T1000 (cell line): ENCODE results near the gene ELF2.
"Not testable (repeated sequence)": the region's sequence is repeated elsewhere in the genome, so short reads cannot be mapped to it uniquely, and the experiment has no call there.

ENCODE experiments used
- DNase-seq: peaks from one replicate; lab custom pipeline; 2025; ENCODE audit warnings: mixed read lengths; lab: John Stamatoyannopoulos, UW

ELF2 gene

DNA sequence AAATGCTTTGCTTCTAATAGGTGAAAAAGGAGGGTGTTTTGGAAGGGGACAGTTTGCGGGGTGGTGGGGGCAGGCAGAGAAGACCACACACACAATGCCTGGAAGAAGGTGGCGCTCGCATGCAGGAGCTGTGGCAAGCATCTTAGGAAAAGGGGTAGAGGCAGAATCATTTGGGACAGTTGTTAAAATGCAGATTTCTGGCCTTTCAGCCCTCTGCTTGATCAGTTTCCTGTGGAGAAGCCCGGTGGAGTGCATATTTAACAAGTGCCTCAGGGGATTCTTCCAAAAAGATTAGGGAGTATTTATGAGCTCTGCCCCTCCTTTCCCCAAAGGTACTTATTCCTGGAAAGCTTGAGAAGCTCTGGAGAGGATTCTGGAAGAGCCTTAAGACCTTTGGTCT is 156.6 kb downstream of the ELF2 start:
- DNase-seq, result no peak

DNA sequence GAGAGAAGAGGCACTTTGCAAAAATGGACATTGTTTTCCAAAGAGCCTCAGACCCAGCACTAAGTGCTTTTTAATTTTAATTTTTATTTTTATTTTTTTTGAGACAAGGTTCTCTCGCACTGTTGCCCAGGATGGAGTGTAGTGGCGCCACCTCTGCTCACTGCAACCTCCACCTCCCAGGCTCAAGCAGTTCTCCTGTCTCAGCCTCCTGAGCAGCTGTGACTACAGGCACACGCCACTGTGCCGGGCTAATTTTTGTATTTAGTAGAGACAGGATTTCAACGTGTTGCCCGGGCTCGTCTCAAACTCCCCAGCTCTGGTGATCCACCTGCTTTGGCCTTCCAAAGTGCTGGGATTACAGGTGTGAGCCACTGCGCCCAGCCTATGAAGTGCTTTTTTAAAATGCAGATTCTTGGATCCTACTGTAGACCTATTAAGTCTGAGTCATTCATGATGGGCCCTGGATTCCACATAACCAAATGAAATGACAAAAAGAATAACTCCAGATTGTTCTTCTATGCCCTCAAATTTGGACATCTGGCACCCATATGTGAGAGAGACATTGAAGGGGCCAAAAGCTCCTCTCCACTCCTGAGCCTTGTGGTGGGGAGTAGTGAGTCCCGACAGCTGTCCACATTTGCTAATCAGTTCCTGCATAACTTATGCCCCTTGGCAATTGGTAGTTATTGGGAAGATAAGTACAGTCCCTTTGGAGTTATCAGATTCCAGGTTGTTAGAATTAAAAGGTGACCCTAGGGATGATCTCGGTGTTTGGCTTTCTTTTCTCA is 157.9 kb downstream of the ELF2 start:
- no peak for DNase-seq

DNA sequence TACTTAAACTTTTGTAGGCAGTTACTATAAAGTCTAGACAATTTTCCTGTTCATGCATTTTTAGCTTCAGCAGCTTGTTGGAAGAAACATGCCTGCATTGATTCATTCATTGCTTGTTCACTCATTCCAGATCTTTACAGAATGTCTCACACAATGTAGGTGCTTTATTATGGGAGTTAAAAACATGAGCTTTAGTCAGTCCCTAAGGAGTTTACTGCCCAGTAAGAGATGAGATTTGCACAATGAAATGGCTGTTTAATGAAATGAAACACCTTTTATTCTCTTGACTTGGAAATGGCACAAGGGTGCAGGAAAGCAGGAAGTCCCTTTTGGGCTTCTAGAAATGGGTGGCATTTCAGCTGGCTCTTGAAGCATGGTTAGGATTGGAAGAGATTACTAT is 158.5 kb downstream of the ELF2 start:
- DNase-seq, result no peak

DNA sequence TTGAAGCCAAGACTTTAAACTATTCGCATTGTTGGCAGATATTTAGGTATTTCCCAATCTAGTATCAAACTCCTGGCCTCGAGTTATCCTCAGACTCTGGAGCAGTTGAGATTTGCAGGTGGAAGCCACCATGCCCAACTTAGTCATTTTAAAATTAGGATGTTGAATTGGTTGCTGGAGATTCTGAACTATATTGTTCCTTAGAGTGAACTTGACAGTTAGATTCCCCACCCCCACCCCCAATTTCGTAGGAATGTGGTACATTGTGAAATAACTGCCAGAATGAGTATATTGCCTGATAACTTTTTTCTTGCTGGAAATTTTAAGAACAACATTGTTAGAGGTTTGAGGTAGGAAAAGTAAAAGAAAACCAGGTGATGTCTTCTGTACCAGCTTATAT is 159.2 kb downstream of the ELF2 start:
- DNase-seq, result no peak

DNA sequence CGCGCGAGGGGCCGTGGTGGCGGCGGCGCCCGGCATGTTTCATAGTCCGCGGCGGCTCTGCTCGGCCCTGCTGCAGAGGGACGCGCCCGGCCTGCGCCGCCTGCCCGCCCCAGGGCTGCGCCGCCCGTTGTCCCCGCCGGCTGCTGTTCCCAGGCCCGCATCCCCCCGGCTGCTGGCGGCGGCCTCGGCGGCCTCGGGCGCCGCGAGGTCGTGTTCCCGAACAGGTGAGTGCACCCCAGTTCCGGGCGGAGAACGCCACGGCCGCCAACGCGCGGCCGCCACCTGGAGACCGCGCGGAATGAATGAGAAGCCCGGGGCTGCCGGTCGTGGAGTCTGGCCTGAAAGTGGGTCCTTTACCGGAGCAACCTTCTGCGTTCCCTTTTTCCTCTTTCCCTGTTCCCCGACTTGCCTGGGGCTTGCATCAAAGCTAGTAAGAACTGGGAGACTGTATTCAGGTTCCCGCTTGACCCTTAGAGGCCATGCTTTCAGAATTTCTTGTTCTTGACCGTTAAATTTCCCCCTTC is 161.0 kb downstream of the ELF2 start:
- DNase-seq, result no peak

DNA sequence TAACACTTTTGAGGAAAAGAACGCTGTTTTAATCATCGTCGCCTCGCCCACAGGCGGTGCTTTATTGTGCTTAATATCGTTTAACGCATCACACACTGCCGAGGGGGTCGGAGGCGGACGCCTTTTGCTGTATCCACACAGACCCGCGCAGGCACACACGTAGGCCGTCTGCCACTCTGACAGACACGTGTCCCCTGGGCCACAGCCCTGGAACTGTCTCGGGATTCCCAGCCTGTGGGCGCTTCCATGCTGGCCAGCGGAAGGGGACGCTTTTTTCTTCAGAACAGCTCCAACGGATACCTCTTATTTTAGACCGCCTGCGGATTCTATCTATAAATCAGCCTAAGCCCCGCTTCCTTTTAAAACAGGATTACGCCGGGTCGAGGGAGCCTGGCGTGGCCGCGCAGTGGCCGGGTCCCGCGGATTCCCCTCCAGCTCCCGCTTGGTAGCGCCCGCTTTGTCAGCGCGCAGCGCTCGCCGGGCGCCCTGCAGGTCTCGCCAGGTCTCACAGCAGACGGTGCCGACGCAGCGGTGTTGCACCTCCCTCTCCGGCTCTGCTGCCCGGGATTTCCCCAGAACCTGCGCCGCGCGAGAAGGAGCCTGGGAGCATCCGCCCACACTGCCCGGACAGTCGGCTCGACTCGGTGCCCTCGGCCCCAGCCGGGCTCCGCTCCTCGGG is 161.6 kb downstream of the ELF2 start, which contains the start of gene NOCT:
TSS of gene NOCT (plus strand) at position 513 of the 679 bp plus-strand sequence. CDS start 201 bp downstream, outside the sequence.
- DNase-seq, result peak; percentile 86

DNA sequence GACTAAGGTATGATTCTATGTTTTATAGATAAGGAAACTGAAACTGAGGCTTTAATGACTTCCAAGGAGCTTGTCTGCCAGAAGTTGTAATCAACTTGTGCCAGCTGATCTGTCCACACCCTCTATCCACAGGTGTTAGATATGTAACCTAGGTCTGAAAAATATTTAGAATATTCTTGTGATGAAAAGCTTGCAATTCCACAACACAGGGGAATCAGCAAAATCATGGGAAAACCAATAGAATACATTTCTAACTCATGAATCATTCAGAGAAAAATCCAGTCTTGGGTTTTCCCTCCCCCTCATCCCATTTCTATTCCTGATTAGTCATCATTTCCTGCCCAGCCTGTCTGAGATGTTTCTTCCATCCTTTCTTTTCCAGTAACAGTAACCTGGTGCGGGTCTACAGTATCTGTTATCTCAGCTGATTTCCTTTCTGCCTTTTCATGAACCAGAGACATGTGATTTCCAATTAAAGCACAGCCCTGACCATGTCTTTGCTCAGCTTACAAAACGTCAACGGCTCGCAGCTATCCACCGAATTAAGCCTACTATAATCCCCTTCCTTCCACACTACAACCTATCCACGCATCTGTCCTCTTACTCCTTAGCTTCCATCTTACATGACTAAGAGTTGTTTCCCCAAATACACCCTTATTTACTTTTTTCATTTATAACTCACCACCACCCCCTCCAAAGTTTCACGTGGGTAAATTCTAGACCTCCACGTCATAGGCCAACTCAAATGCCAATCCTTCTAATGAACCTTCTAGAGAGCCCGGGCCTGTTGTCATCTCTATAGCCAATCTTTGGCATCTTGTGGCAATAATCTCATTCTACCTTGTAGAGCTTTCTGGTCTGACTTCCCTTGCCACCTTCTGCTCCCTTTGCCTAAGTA is 162.4 kb downstream of the ELF2 start:
- DNase-seq, result peak; percentile 49

DNA sequence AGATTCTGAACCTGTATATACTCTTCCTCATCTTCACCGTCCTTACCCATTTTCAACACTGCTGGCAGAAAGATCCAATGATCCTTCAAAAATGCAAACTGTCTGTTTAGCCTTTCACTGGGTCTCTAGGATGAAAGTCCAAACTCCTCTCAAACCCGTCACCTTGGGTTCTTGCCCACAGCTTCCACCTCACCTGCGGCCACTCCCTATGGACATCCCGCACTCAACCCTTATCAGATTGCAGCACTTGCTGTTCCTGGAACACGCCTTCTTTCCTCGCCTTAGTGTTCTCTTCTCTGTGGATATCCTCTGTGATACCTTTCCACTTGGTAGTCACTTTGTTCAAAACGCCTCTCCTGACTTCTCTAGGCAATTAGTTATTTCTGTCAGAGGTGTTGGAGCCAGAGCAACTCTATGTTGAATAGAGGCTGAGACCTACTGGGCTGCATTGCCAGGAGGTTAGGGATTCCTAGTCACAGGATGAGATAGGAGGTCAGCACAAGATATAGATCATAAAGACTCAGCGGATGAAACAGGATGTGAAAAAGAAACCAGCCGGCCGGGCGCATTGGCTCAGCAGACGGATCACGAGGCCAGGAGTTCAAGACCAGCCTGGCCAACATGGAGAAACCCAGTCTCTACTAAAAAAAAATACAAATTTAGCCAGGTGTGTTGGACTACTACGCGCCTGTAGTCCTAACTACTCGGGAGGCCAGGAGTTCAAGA is 165.6 kb downstream of the ELF2 start:
- DNase-seq, result no peak

DNA sequence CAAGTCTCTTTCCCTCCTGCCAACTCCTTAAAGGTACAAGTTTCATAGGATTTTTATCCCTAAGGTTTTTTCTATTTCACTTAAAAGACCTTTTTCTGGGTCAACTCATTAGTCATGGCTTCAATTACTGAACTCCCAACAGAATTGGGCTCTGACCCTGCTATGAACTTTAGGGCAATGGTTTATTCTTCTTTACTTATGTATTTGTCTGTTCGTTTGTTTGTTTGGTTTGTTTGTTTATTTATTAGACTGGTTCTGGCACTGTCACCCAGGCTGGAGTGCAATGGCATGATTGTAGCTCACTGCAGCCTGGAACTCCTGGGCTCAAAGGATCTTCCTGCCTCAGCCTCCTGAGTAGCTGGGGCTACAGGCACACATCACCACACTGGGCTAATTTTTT is 167.3 kb downstream of the ELF2 start:
- no peak for DNase-seq

DNA sequence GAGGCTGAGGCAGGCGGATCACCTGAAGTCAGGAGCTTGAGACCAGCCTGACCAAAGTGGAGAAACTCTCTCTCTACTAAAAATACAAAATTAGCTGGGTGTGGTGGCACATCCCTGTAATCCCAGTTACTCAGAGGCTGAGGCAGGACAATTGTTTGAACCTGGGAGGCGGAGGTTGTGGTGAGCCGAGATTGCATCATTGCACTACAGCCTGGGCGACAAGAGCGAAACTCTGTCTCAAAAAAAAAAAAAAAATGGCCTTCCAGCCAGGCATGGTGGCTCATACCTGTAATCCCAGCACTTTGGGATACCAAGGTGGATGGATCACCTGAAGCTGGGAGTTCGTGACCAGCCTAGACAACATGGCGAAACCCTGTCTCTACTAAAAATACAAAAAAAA is 168.7 kb downstream of the ELF2 start:
- DNase-seq, result not testable (repeated sequence)

DNA sequence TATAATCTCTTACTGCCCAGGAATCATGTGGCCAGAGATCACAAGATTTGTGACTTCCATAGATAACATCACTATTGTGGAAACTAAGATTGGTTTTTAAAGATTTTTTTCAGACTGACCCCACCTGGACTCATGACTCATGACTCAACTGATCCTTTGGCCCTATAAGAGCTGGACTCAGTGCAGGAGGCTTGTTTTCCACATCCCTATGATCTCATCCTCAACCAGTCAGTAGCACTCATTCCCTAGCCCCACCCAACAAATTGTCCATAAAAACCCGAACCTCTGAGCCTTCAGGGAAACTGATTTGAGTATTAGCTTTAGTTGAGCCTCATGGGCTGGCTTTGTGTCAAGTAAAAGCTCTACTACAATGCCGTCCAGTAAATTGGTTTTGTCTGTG is 169.4 kb downstream of the ELF2 start:
- DNase-seq, result peak; percentile 37
